ENCODE measurements around the gene ZNF84. TPM values are rescaled to one million over a fixed set of nuclear protein-coding genes. Genes with fewer than 3 reads are reported as not detected.

The ZNF84 gene
- total and polyA plus RNA-seq, 2 of the 8 experiments (the other 6 are each of a cell fraction or from before 2014, with no cell fraction given): 8.9 to 34.0 TPM

- Histone ChIP-seq H2BK20ac (ENCODE audit: low read length) (no peak overlapping the region), H3K27me3 (replicated peaks in 1 of 4; ENCODE audit: control insufficient read depth in 3 of 4, extremely low read depth in 1 of 4, insufficient read depth in 3 of 4, low read length in 3 of 4) (no peaks in the 10 kb centered on the region), H4K8ac (ENCODE audit: extremely low read depth, insufficient read depth, low read length) (peak overlapping the region; percentile 98; the same call in 1 of the 2 replicates), H3K56ac (replicated peaks; ENCODE audit: insufficient read length, low read depth, low read length) (peak overlapping the region; percentile 22), H3K79me2 (ENCODE audit: control insufficient read depth in 1 of 2, insufficient read depth in 2 of 2, low read length in 2 of 2) (peaks cover 0 to 12% of the 10 kb centered on the region in 2 experiments; a peak in 2 of 4 replicates), H2BK12ac (ENCODE audit: low read depth, low read length) (no peak overlapping the region), H3K18ac (ENCODE audit: extremely low read depth, low read length) (no peak overlapping the region), H3K79me1 (ENCODE audit: low read depth, low read length) (no peaks in the 10 kb centered on the region; the same call in 1 of the 2 replicates), H3K23ac (ENCODE audit: insufficient read length) (no peak overlapping the region), H3K9ac (replicated peaks in 1 of 4; ENCODE audit: extremely low read depth in 1 of 4, low read depth in 3 of 4, low read length in 3 of 4) (peak overlapping the region; percentile 80 to 94 (median 88)), H3K23me2 (ENCODE audit: low read depth, low read length) (peaks cover 3% of the 10 kb centered on the region; the same call in 1 of the 2 replicates), H3K9me3 (ENCODE audit: insufficient read depth in 2 of 2, low read depth in 1 of 2, low read length in 1 of 2) (peaks cover 53 to 57% of the 10 kb centered on the region in 2 experiments), H2BK5ac (ENCODE audit: low read depth, low read length) (peak overlapping the region; percentile 87), H4K20me1 (replicated peaks in 1 of 2; ENCODE audit: control insufficient read depth in 1 of 2, insufficient read depth in 2 of 2, low read length in 2 of 2) (no peaks in the 10 kb centered on the region), H3K36me3 (ENCODE audit: control insufficient read depth in 2 of 4, insufficient read depth in 4 of 4, low read length in 3 of 4) (peaks cover 0 to 45% (median 29%) of the 10 kb centered on the region in 4 experiments; a peak in 7 of 8 replicates), H3K4ac (replicated peaks; ENCODE audit: insufficient read length, low read depth, low read length) (no peak overlapping the region), H2BK15ac (ENCODE audit: low read length) (no peak overlapping the region), H4K91ac (replicated peaks; ENCODE audit: insufficient read length, low read length) (no peak overlapping the region), H3K4me2 (ENCODE audit: insufficient read depth in 1 of 2, low read depth in 2 of 2, low read length in 2 of 2) (peak overlapping the region; percentile 73 to 87), H3K4me1 (replicated peaks in 1 of 4; ENCODE audit: control insufficient read depth in 3 of 4, insufficient read depth in 4 of 4, low read length in 3 of 4) (no peaks in the 10 kb centered on the region), H3K27ac (ENCODE audit: low read depth, low read length) (peak overlapping the region; percentile 97), H4K5ac (ENCODE audit: insufficient read length, low read depth, low read length) (no peak overlapping the region), H3K4me3 (ENCODE audit: extremely low read depth in 1 of 4, insufficient read depth in 2 of 4, low read depth in 3 of 4, low read length in 4 of 4) (peak overlapping the region; percentile 89 to 100 (median 94)), H3K14ac (ENCODE audit: insufficient read length) (no peak overlapping the region), H2AFZ (ENCODE audit: low read length) (peak overlapping the region; percentile 92; the same call in 1 of the 2 replicates), H2BK120ac (replicated peaks; ENCODE audit: low read depth, low read length) (no peak overlapping the region), H2AK5ac (ENCODE audit: low read depth, low read length) (no peak overlapping the region)
- 31% methylated on average over 17 of the region's 17 CpGs; no CpG with 5 or more reads in 1 of the 2 experiments for WGBS, 2 experiments (ENCODE audit: extremely low coverage in 1 of 2, insufficient coverage in 1 of 2, insufficient read length in 1 of 2, insufficient replicate concordance in 2 of 2, low coverage in 1 of 2, low lambda C conversion rate in 2 of 2, missing lambda C conversion rate in 1 of 2)
- ChIA-PET POLR2A (ENCODE audit: partially characterized antibody) (interaction anchor here (1.0 to 2.4 kb wide), 9 partner anchors 16 to 100 kb away, joined by 3 to 24 read pairs (median 6); partner anchors contain the start of genes ZNF26, ZNF268 and ZNF84), CTCF (ENCODE audit: partially characterized antibody) (interaction anchor here (1.3 kb wide), 1 partner anchor 100 kb away, joined by 7 read pairs; the partner anchor contains the start of gene ZNF268)
- no peak for DNase-seq (ENCODE audit: low read depth in 1 of 2, low spot score in 2 of 2)
- TF ChIP-seq TEAD4 (IDR thresholded peaks at IDR 0.05; ENCODE audit: low read depth, low read length): no peak
- peak in 1 of 2 experiments; percentile 2; a peak in 1 of 3 replicates for TF ChIP-seq POLR2A (IDR thresholded peaks at IDR 0.05; ENCODE audit: control extremely low read depth in 1 of 2, low read depth in 2 of 2, low read length in 2 of 2)
- FAIRE-seq: no peak
These were observed 44.0 kb downstream of the ZNF84 start for GRCh38 chr12:133081159-133081780.

All from H1 (cell line).